Measurements from ENCODE around the gene RAB11FIP5. TPM values are rescaled to one million over a fixed set of nuclear protein-coding genes. Genes with fewer than 3 reads are reported as not detected.

The RAB11FIP5 gene
- total and polyA plus RNA-seq, 2 of the 4 experiments (the other 2 are of a cell fraction) = 21.5 to 34.5 TPM

GRCh38 chr2:73116182-73116960, 3.6 kb upstream of the RAB11FIP5 start:
- no peak overlapping the region for H2AK9ac ChIP-seq (replicated peaks; ENCODE audit: low read depth, low read length, poor library complexity)
- no peak overlapping the region for H4K8ac ChIP-seq (ENCODE audit: low read depth in 2 of 2, low read length in 2 of 2)
- H3K9ac ChIP-seq (ENCODE audit: low read depth, low read length) = no peak overlapping the region
- dilution Hi-C loops (cut with HindIII; ENCODE audit: low sequenced_read_pairs, unreplicated experiment) (no loop called here), intact Hi-C loops (cut with micrococcal nuclease) (no loop called here), in situ Hi-C loops (cut with MboI; ENCODE audit: low sequenced_read_pairs) (no loop called here)
- H3K27ac ChIP-seq (ENCODE audit: insufficient read depth, low read length) = no peak overlapping the region
- no CpG with 5 or more reads among the region's 8 CpGs for WGBS, 2 experiments (ENCODE audit: extremely low coverage in 2 of 2, insufficient read length in 1 of 2)
- BruUV-seq (replicated peaks) = no TSS peak
- H3K56ac ChIP-seq (ENCODE audit: extremely low read depth, insufficient read depth, low read length) = no peak overlapping the region
- no peak overlapping the region for H3K4ac ChIP-seq (ENCODE audit: low read depth, low read length)
- peaks cover 6% of the 10 kb centered on the region; the same call in 1 of the 2 replicates for H4K20me1 ChIP-seq (ENCODE audit: insufficient read depth, low read length)
- no peak overlapping the region for H3K4me2 ChIP-seq (ENCODE audit: low read depth, low read length)
- H3K27me3 ChIP-seq (ENCODE audit: control insufficient read depth, insufficient read depth, low read length) = no peaks in the 10 kb centered on the region
- peak overlapping the region; percentile 62; the same call in 1 of the 3 replicates for H2BK15ac ChIP-seq (ENCODE audit: low read depth, low read length)
- DNase-seq (no peak), ATAC-seq (ENCODE audit: low read depth) (no peak)
- H3K4me3 ChIP-seq (ENCODE audit: insufficient read depth, low read depth, low read length) = no peak overlapping the region
- H3K79me1 ChIP-seq (ENCODE audit: low read depth in 1 of 2, low read length in 2 of 2) = peaks cover 6% of the 10 kb centered on the region in 2 experiments; a peak in 2 of 4 replicates
- peak overlapping the region; percentile 2; the same call in 1 of the 2 replicates for H2BK120ac ChIP-seq (ENCODE audit: low read depth, low read length)
- peak overlapping the region; percentile 12; the same call in 1 of the 2 replicates for H4K91ac ChIP-seq (ENCODE audit: insufficient read depth, low read depth, low read length)
- no peak overlapping the region for H4K5ac ChIP-seq (ENCODE audit: low read depth, low read length)
- H3K9me3 ChIP-seq (ENCODE audit: control insufficient read depth, insufficient read depth, low read length) = no peaks in the 10 kb centered on the region
- H2BK20ac ChIP-seq (ENCODE audit: low read depth, low read length) = no peak overlapping the region
- no peak overlapping the region for H2BK5ac ChIP-seq (ENCODE audit: low read depth, low read length, poor library complexity, severe bottlenecking)
- H3K18ac ChIP-seq (ENCODE audit: low read depth, low read length) = no peak overlapping the region
- CTCF ChIA-PET = no interaction called here
- H2AK5ac ChIP-seq (ENCODE audit: low read depth, low read length) = peak overlapping the region; percentile 69
- H3K9me1 ChIP-seq (ENCODE audit: insufficient read depth, low read length) = peaks cover 15% of the 10 kb centered on the region
- H3K36me3 ChIP-seq (ENCODE audit: control insufficient read depth, insufficient read depth, low read length) = no peaks in the 10 kb centered on the region
- H3K23ac ChIP-seq (ENCODE audit: low read depth, low read length) = no peak overlapping the region
- 0 out of 2 replicates have a peak overlapping the region, but pooled peaks have one; percentile 53 for H3K14ac ChIP-seq (replicated peaks; ENCODE audit: low read depth, low read length)
- peaks cover 11% of the 10 kb centered on the region for H3K4me1 ChIP-seq (ENCODE audit: control insufficient read depth, insufficient read depth, low read length)
- POLR2A ChIA-PET (ENCODE audit: unreplicated experiment) = no interaction called here
- no peak overlapping the region for H2AFZ ChIP-seq (replicated peaks; ENCODE audit: low read length, poor library complexity)
- TF ChIP-seq CTCF (conservative IDR thresholded peaks at IDR 0.05; ENCODE audit: low read depth, low read length) = no peak
- no peak for TF ChIP-seq NFE2L2 (IDR thresholded peaks at IDR 0.05; ENCODE audit: low read depth, low read length)
- no peak for TF ChIP-seq RAD21 (IDR thresholded peaks at IDR 0.05; ENCODE audit: low read length)
- TF ChIP-seq MXI1 (IDR thresholded peaks at IDR 0.05; ENCODE audit: borderline replicate concordance, low read depth, low read length) = no peak
- TF ChIP-seq RFX5 (IDR thresholded peaks at IDR 0.05; ENCODE audit: low read depth, low read length) = no peak
- no peak for TF ChIP-seq MAFK (IDR thresholded peaks at IDR 0.05; ENCODE audit: low read depth, low read length)
- TF ChIP-seq POLR2A (IDR thresholded peaks at IDR 0.05; ENCODE audit: low read depth, low read length) = no peak
- no peak for TF ChIP-seq ELK1 (IDR thresholded peaks at IDR 0.05; ENCODE audit: borderline replicate concordance, low read depth, low read length)
- TF ChIP-seq USF2 (IDR thresholded peaks at IDR 0.05; ENCODE audit: low read depth, low read length) = no peak
- no peak for TF ChIP-seq FOS (IDR thresholded peaks at IDR 0.05; ENCODE audit: low read depth, low read length)
- TF ChIP-seq MAZ (IDR thresholded peaks at IDR 0.05; ENCODE audit: borderline replicate concordance, low read depth, low read length) = no peak
- TF ChIP-seq SMC3 (IDR thresholded peaks at IDR 0.05; ENCODE audit: low read depth, low read length) = no peak
- no peak for TF ChIP-seq BHLHE40 (IDR thresholded peaks at IDR 0.05; ENCODE audit: low read depth, low read length)
- no peak for TF ChIP-seq RCOR1 (IDR thresholded peaks at IDR 0.05; ENCODE audit: insufficient replicate concordance, low read length)
- TF ChIP-seq CEBPB (IDR thresholded peaks at IDR 0.05; ENCODE audit: low read depth, low read length) = no peak
